CD4-positive, alpha-beta T cell treated with Interleukin-4 for 1 hour (primary cell): Measurements from ENCODE around the gene CD177.
"Not testable (repeated sequence)": the region's sequence is repeated elsewhere in the genome, so short reads cannot be mapped to it uniquely, and the experiment has no call there.

Experiments used
- DNase-seq, 2 donors: peaks; one replicate each; pipeline ENCODE4 v3.0.0-alpha.2; 2020 to 2022

CD177 gene

DNA sequence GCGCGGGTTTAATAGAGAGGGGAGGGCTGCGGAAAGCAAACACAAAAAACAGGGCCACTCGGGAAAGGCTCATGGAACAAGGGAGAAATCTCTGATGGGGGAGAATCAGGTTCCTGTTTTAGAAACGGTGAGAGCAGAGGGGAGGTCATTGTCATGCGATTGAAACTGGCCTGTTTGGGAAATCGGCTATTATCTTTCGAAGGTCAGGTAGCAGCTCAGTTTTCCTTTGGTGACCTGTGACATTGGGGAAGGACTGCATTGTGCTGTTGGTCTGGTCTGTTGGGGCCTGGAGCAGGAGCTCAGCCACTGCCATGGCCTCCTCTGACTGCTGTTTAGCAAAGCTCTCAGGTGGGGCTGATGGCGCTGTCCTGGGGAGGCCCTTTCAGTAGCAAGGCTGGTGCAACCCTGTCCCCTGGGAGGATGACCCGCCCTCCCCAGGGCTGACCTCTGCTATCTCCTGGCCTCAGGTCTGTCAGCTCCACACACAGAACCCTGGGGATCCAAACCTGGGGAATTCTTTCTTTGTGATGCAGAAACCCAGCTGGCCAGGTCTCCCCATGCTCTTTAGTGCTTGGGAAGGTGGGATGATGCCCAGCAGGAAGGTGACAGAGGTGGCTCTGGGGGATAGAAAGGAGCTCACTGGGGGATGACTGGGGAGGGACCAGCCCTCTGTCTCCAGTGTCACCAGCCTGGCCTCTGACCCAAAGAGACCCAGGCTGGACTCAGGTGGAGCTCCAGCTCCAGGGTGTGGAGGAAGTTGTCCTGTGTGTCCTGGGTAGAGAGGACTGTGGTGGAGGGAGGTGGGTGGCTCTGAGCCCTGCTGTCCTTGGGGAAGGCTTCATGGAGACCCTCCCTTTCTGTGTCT is 21.2 kb upstream of the CD177 start:
- no peak for DNase-seq

DNA sequence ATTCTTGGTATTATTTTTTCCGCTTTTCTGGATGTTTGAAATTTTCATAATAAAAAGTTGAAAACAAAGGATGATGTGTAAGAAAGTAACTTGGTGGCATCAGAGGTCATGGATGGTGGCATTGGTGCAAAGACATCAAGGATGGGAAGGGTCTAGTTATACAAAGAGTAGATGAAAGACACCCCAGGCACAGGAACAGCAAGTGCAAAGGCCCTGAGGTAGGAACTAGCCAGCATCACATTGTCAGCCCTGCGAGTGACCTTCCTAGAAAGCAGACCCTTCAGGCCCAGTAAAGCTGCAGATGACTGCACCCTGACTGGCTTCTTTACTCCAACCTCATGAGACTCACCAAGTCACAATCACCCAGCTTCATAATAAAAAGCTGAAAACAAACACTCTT is 17.0 kb upstream of the CD177 start:
- not testable (repeated sequence) for DNase-seq

DNA sequence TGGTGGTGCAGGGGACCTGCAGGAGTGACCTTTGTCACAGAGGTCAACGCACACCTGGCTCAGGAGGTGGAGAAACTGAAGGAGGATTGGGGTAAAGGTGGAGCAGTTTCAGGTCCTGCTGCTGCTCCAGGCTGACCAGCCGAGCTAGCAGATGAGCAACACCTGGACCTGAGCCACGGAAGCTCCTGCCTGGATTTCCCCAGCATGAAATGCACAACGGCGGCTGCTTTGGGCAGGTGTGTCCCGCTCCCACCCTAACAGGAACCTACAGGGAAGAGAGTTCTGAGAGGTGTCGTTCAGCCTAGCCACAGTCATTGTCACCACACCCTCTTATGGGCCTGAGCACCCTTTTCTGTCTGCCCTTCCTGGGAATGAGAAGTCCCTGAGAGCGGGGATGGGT is 15.7 kb upstream of the CD177 start:
- no peak for DNase-seq

DNA sequence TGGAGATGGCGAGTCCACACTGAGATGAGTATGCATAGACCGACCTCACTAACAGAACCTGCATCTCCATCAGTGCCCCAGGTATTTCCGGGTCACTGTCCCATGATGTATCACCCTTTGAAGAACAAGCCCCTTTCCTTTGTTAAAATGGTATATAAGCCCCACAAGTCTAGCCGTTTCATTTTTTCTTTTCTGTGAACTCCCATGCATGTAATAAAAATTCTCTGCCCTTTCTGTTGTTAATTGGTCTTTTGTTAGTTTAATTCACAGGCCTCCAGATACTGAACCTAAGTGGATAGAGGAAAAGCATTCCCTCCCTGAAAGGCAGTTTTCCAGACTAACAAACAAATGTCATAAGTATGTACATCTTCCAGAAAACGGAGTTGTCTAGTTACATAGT is 15.0 kb upstream of the CD177 start:
- DNase-seq = no peak

DNA sequence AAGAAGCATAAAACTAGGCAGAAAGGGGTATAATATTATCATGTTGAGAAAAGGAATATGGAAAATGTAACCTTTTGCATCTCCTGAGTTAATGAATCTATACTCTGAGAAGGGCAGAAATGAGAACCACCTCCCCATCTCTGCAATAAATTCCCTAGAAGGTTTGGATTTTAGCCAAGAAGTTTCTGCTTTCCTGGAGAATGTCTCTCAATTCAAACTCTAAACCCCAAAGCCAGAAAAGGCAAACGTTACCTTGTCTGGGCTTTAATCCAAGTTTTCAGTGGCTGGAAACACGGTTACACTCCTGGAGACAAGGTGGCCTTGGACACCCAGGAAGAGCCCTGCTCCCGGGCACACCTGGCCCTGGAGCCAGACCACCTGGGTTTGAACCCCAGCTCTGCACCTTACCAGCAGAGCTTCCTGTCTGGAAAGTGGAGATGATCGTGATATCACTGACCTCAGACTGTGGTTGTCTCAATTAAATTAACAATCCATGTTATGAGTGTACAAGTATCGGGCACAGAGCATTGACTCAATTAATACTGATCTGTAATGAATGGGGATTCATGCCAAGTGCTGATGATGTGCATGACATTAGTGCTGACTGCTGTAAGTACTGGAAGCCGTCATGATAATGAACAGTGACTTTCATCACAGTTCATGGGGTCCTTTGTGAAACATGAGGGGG is 14.1 kb upstream of the CD177 start:
- DNase-seq = not testable (repeated sequence)

DNA sequence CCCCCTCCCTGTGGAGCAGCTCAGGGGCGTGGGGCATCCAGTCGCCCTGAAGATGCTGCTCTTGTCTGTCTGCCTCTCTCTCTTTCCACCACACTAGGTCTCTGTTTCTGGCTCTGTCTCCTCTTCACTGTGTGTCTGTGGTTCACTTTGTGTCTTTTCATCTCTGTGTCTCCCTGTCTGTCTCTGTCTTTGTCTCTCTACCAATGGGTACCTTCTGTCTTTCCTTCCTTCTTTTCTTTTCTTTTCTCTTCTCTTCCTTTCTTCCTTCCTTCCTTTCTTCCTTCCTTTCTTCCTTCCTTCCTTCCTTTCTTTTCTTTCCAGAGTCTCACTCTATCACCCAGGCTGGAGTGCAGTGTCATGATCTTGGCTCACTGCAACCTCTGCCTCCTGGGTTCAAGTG is 13.4 kb upstream of the CD177 start:
- DNase-seq = not testable (repeated sequence)

DNA sequence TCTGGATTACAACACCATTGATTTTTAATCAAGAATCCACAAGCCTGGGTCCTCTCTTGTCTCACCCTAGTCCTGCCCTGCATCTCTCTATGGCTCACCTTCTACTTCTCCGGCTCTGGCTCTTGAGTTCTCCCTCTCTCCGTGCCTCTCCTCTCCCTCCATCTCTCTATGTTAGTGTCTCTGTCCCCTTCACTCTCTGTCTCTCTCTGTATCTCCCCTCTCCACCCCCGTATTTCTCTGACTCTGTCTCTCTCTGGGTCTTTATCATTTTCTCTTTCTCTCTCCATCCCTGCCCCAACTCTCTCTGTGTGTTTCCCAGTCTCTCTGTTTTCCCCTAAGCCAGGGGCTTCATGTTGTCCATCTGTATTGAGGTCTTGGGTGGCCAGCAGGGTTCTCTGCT is 12.4 kb upstream of the CD177 start:
- DNase-seq = not testable (repeated sequence)

DNA sequence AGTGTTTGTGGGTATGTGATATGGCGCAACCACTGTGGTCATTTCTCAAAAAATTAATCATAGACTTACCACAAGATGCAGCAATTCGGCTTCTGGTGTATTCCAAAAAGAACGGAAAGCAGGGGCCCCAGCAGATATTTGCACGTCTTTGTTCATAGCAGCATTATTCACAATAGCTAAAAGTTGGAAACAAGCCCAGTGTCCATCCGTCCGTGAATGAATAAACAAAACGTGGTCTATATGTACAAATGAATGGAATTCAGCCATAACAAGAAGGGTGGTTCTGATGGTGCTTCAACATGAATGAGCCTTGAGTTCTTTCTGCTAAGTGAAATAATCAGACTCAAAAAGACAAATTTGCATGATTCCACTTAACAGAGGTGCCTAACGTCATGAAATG is 11.4 kb upstream of the CD177 start:
- DNase-seq = not testable (repeated sequence)

DNA sequence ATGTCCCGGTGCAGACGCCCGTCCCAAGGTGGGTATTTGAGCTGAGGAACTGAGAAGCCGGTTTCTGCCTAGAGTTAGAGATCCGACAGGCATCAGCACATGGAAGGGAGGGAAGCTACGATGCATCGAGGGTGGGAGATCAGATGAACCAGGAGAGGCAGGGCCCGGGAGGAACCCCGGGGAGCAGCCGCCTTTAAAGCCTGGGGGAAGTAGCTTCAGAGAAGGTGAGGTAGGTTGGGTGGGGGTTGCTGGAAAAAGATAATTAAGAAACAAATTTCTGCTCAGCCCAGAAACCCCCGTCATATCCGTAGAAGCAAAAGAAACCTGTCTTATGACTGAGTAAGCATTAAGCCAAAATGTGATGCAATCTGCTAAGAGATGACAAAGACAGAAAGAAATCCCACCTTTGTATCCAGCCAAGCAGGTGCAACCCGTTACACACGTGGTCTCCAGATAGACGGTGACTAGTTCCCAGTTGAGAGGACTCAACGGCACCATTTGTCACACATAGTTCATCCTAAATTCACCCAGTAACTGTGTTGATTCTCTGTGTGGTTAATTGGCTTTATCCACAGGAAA is 9.1 kb upstream of the CD177 start:
- not testable (repeated sequence) for DNase-seq

DNA sequence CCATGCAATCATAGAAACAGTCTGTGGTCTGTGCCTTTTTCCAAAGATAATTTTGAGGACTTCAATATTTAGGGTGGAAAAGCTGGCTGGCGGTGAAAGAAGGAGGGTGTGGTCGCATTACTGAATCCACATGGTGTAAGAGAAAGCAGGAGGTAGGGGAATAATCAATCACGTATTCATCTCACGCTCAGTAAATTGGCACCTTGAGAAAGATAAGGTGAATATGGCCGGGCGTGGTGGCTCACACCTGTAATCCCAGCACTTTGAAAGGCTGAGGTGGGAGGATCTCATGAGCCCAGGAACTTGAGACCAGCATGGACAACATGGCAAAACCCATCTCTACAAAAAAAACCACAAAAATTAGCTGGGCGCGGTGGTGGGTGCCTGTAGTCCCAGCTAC is 3.7 kb upstream of the CD177 start:
- not testable (repeated sequence) for DNase-seq

DNA sequence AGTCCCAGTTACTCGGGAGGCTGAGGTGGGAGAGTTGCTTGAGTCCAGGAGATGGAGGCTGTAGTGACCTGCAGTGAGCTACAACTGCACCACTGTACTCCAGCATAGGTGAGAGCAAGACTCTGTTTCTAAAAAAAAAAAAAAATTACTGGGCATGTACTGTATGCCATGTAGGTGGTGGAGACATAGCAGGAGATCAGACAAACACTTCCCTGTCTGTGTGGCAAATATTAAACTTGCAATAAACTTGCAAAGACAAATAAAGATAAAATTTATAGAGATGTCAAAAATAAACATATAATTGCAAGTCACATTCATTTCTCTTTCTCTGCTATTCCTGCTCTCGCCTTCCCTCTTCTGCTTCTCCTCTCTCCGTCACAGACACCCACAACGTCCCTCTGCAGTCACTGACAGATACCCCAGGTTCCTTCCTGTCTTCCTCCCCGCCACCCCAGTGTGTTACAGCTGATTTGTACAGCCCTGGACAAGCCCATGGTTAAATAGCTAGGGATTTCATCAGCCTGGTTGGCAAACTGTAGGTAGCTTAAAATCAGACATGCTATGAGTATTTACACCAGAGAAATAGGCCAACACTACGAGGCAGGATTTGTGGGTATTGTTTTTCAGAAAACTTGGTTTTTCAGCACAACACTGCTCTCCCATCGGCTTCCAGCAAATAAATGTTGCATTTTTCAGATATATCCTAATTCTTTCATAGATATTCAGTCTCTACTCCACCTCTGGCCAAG is 1.3 kb upstream of the CD177 start:
- DNase-seq = no peak

DNA sequence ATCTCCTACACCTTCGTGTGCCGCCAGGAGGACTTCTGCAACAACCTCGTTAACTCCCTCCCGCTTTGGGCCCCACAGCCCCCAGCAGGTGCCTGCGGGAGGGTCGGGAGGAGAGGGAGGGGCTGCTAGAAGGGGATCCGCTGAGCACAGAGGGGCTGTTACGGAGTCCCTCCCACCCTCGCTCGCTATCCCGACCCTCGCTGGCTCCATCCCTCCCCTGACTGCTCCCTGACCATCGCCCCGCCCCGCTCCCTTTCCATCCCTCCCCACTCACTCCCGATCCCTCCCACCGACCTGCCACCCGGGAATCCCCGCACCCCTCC is 780 bp downstream of the CD177 start:
- DNase-seq = no peak

DNA sequence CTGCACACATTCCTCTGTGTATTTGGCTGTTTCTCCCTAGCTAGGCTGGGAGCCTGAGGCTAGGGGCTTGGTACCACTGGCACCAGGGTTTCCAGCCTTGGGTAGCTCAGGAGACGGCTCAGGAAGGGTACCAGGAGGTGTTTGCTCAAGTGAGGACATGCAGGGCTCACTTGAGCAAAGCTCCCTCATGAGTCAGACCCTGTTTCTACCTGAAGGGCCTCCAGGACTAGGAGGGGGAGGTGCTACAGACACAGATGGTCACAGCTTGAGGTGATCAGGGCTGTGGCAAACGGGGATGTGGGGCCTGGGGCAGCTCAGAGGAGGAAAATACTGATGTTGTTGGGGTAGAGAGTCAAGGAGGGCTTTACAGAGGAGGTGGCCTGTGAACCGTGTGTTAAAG is 3.3 kb downstream of the CD177 start:
- DNase-seq = not testable (repeated sequence)

DNA sequence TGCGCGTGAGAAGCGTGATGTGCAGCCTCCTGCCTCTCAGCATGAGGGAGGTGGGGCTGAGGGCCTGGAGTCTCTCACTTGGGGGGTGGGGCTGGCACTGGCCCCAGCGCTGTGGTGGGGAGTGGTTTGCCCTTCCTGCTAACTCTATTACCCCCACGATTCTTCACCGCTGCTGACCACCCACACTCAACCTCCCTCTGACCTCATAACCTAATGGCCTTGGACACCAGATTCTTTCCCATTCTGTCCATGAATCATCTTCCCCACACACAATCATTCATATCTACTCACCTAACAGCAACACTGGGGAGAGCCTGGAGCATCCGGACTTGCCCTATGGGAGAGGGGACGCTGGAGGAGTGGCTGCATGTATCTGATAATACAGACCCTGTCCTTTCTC is 8.7 kb downstream of the CD177 start:
- no peak for DNase-seq

DNA sequence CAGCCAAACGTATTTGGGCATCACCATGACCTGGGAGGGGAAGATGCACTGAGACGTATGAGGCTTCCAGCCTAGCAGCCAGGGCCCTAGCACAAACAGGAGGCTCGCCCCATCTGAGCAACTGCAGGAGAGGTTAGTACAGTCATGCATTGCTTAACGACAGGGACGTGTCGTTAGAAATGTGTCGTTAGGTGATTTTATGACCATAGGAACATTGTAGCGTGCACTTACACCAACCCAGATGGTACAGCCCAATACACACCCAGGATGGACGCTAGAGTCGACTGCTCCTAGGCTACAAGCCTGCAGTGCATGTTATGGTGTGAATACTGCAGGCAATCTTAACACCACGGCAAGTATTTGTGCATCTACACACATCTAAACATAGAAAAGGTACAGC is 9.3 kb downstream of the CD177 start:
- no peak for DNase-seq

DNA sequence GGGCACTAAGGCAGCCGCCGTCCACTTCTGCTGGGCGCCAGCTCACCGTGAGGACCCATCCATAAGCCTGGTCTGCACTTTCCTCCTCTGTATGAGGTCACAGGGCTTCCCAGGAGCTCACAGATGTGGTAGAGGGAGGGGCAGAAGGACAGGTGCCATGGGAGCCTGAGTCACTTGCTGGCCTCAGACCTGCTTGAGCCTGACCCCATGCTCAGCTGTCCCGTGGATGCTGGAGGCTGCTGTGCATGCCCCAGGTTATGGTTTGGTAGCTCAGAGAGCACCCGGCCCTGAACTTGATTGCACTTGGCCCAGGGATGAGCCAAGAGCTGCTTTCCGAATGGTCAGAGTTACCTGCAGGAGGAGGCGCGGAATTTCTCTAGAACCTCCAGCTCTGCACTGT is 12.2 kb downstream of the CD177 start:
- not testable (repeated sequence) for DNase-seq

DNA sequence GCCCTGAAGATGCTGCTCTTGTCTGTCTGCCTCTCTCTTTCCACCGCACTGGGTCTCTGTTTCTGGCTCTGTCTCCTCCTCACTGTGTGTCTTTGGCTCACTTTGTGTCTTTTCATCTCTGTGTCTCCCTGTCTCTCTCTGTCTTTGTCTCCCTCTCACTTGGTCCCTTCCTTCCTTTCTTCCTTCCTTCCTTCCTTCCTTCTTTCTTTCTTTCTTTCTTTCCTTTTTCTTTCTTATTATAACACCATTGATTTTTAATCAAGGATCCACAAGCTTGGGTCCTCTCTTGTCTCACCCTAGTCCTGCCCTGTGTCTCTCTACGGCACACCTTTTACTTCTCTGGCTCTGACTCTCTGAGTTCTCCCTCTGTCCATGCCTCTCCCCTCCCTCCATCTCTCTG is 14.3 kb downstream of the CD177 start:
- no peak for DNase-seq

DNA sequence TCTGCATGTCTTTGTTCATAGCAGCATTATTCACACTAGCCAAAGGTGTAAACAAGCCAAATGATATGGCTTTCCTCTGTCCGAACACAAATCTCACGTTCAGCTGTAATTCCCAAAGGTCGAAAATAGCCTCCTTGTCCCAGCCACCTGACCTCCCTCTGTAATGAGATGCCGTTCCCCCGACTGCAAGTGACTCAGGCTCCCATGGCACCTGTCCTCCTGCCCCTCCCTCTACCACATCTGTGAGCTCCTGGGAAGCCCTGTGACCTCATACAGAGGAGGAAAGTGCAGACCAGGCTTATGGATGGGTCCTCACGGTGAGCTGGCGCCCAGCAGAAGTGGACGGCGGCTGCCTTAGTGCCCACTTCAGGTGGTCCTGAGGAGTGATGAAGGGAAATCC is 15.4 kb downstream of the CD177 start:
- DNase-seq = not testable (repeated sequence)

DNA sequence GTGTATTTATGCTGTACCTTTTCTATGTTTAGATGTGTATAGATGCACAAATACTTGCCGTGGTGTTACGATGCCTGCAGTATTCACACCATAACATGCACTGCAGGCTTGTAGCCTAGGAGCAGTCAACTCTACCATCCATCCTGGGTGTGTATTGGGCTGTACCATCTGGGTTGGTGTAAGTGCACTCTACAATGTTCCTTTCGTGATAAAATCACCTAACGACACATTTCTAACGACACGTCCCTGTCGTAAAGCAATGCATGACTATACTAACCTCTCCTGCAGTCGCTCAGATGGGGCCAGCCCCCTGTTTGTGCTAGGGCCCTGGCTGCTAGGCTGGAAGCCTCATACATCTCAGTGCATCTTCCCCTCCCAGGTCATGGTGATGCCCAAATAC is 18.4 kb downstream of the CD177 start:
- DNase-seq = no peak

DNA sequence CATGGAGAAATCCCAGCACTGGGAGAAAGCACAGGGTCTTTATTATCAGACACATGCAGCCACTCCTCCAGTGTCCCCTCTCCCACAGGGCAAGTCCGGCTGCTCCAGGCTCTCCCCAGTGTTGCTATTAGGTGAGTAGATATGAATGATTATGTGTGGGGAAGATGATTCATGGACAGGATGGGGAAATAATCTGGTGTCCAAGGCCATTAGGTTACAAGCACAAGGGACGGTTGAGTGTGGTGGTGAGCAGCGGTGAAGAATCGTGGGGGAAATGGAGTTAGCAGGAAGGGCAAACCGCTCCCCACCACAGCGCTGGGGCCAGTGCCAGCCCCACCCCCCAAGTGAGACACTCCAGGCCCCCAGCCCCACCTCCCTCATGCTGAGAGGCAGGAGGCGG is 19.0 kb downstream of the CD177 start:
- no peak for DNase-seq

DNA sequence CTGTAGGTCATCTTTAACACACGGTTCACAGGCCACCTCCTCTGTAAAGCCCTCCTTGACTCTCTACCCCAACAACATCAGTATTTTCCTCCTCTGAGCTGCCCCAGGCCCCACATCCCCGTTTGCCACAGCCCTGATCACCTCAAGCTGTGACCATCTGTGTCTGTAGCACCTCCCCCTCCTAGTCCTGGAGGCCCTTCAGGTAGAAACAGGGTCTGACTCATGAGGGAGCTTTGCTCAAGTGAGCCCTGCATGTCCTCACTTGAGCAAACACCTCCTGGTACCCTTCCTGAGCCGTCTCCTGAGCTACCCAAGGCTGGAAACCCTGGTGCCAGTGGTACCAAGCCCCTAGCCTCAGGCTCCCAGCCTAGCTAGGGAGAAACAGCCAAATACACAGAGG is 24.1 kb downstream of the CD177 start:
- not testable (repeated sequence) for DNase-seq

DNA sequence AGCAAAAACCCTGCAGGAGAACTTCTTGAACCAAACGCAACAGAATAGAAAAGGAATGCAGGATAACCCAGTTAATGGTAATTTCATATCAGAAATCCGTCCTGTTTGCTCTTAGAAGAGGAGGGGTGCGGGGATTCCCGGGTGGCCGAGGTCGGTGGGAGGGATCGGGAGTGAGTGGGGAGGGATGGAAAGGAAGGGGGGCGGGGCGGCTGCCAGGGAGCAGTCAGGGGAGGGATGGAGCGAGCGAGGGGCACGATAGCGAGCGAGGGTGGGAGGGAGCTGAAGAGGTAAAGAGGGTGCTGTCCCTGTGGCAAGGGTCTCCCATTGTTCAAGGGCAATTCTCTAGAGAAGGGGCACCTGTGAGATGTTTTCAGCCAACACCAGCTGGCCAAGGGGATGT is 26.5 kb downstream of the CD177 start:
- no peak for DNase-seq

DNA sequence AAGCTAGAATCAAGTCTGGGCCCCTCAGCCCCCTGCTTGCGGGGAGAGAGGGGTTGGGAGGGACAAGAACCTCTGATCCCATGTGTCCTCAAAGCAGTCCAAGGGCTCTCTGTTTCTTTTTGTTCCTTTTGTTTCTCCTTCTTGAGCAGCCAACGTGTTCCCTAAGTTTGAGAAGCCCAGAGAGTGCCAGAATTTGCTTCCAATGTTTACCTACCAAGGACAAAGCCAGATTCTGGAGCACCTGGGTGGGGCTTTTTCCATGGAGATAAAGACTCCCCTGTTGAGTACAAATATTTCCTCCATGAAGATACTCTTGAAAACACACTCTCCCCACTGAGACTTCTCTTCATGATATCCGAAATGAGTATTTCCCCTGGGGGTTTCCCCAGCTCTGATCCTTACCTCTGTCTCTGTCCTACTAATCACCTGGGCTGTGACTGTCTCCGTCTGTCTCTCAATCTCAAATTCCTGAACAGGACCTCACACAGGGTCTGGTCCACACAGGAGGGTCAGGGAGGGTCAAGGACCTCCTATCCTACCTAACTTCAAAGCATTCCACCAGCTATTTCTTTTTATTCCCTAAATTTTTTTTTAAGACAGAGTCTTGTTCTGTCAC is 27.4 kb downstream of the CD177 start:
- no peak for DNase-seq
